Astrocyte (in vitro differentiated cells and primary cell): ENCODE measurements around the gene PXK. TPM values are rescaled to one million over a fixed set of nuclear protein-coding genes. Genes with fewer than 3 reads are reported as not detected.

Experiments
- DNase-seq: peaks from one replicate; pipeline ENCODE4 v3.0.0-alpha.2; 2010; ENCODE audit warnings: low read depth
- FAIRE-seq: peaks from 2 replicates; lab custom pipeline; 2011; peaks lifted over from hg19 to GRCh38; lab: Jason Lieb, UNC
- H2AFZ ChIP-seq: 2 replicates; pipeline ENCODE4 v1.6.0; 2012; ENCODE audit warnings: low read depth, low read length, inconsistent platforms
- H3K27ac ChIP-seq: 2 replicates; pipeline ENCODE4 v1.5.1; 2011; ENCODE audit warnings: low read depth, low read length, inconsistent platforms
- H3K27me3 ChIP-seq: 2 replicates; pipeline ENCODE4 v1.6.0; 2011; ENCODE audit warnings: low read length, inconsistent platforms; ENCODE audit not compliant: insufficient read depth
- H3K36me3 ChIP-seq: 2 replicates; pipeline ENCODE4 v1.5.1; 2011; ENCODE audit warnings: low read length, inconsistent platforms; ENCODE audit not compliant: insufficient read depth
- H3K4me1 ChIP-seq: 2 replicates; pipeline ENCODE4 v1.5.1; 2011; ENCODE audit warnings: low read length, inconsistent platforms; ENCODE audit not compliant: insufficient read depth
- H3K4me2 ChIP-seq: 2 replicates; pipeline ENCODE4 v1.6.0; 2012; ENCODE audit warnings: low read length, inconsistent platforms
- H3K4me3 ChIP-seq: 2 replicates; pipeline ENCODE4 v1.5.1; 2011; ENCODE audit warnings: low read depth, mild to moderate bottlenecking, low read length, inconsistent platforms; ENCODE audit not compliant: insufficient read depth
- H3K79me2 ChIP-seq: 2 replicates; pipeline ENCODE4 v1.6.0; 2012; ENCODE audit warnings: mild to moderate bottlenecking, low read length, inconsistent platforms; ENCODE audit not compliant: insufficient read depth
- H3K9ac ChIP-seq: 2 replicates; pipeline ENCODE4 v1.6.0; 2012; ENCODE audit warnings: mild to moderate bottlenecking, low read length, inconsistent platforms
- H3K9me3 ChIP-seq: 2 replicates; pipeline ENCODE4 v1.5.1; 2012; ENCODE audit warnings: low read depth, mild to moderate bottlenecking, low read length, inconsistent platforms; ENCODE audit not compliant: insufficient read depth
- H4K20me1 ChIP-seq: 2 replicates; pipeline ENCODE4 v1.6.0; 2012; ENCODE audit warnings: low read length, inconsistent platforms; ENCODE audit not compliant: insufficient read depth
- H3K27ac Mint-ChIP-seq: one replicate; pipeline ENCODE4 v1.8.0; 2021; ENCODE audit warnings: mild to moderate bottlenecking, mixed read lengths; ENCODE audit not compliant: unreplicated experiment
- H3K27me3 Mint-ChIP-seq: one replicate; pipeline ENCODE4 v1.8.0; 2021; ENCODE audit warnings: low read depth, mixed read lengths; ENCODE audit not compliant: unreplicated experiment
- H3K36me3 Mint-ChIP-seq: one replicate; pipeline ENCODE4 v1.8.0; 2021; ENCODE audit warnings: low read depth, mixed read lengths; ENCODE audit not compliant: unreplicated experiment
- H3K4me1 Mint-ChIP-seq: one replicate; pipeline ENCODE4 v1.8.0; 2021; ENCODE audit warnings: low read depth, mixed read lengths; ENCODE audit not compliant: unreplicated experiment
- H3K4me3 Mint-ChIP-seq: one replicate; pipeline ENCODE4 v1.8.0; 2021; ENCODE audit warnings: mild to moderate bottlenecking, moderate library complexity, mixed read lengths; ENCODE audit not compliant: unreplicated experiment
- H3K9me3 Mint-ChIP-seq: one replicate; pipeline ENCODE4 v1.8.0; 2021; ENCODE audit warnings: mild to moderate bottlenecking, mixed read lengths; ENCODE audit not compliant: unreplicated experiment
- EZH2 ChIP-seq: IDR thresholded peaks from 2 replicates; pipeline ENCODE4 v1.6.1; 2012; ENCODE audit warnings: mild to moderate bottlenecking, low read length, inconsistent platforms; ENCODE audit not compliant: insufficient read depth
- total RNA-seq: library from RNA; stranded (reverse); gene quantifications from 2 replicates; pipeline ENCODE4 v1.2.1, GENCODE V29; 2021
- TF ChIP-seq, protein P1 (sequence below): IDR thresholded peaks from 2 replicates; pipeline ENCODE4 v1.5.1; 2011; ENCODE audit warnings: low read depth, mild to moderate bottlenecking, inconsistent platforms, low read length, moderate library complexity; ENCODE audit not compliant: insufficient read depth

The PXK gene
- total RNA-seq, 1 donor from 2014 or later: 10.5 TPM

GRCh38 chr3:58322793-58323192, 9.9 kb upstream of the PXK start:
- no peak overlapping the region for H3K4me3 Mint-ChIP-seq
- FAIRE-seq: no peak
- Histone ChIP-seq H3K4me1 (peaks cover 11% of the 10 kb centered on the region), H3K79me2 (no peaks in the 10 kb centered on the region), H3K27me3 (no peaks in the 10 kb centered on the region), H3K9me3 (no peaks in the 10 kb centered on the region), H2AFZ (no peak overlapping the region), H4K20me1 (peaks cover 12% of the 10 kb centered on the region), H3K4me3 (no peak overlapping the region), H3K36me3 (peaks cover 4% of the 10 kb centered on the region), H3K9ac (no peak overlapping the region), H3K4me2 (no peak overlapping the region), H3K27ac (no peak overlapping the region)
- H3K36me3 Mint-ChIP-seq: no peaks in the 10 kb centered on the region
- H3K27me3 Mint-ChIP-seq: no peaks in the 10 kb centered on the region
- peaks cover 8% of the 10 kb centered on the region for H3K4me1 Mint-ChIP-seq
- DNase-seq: no peak
- no peaks in the 10 kb centered on the region for H3K9me3 Mint-ChIP-seq
- no peak overlapping the region for H3K27ac Mint-ChIP-seq
- TF ChIP-seq, protein P1, sequence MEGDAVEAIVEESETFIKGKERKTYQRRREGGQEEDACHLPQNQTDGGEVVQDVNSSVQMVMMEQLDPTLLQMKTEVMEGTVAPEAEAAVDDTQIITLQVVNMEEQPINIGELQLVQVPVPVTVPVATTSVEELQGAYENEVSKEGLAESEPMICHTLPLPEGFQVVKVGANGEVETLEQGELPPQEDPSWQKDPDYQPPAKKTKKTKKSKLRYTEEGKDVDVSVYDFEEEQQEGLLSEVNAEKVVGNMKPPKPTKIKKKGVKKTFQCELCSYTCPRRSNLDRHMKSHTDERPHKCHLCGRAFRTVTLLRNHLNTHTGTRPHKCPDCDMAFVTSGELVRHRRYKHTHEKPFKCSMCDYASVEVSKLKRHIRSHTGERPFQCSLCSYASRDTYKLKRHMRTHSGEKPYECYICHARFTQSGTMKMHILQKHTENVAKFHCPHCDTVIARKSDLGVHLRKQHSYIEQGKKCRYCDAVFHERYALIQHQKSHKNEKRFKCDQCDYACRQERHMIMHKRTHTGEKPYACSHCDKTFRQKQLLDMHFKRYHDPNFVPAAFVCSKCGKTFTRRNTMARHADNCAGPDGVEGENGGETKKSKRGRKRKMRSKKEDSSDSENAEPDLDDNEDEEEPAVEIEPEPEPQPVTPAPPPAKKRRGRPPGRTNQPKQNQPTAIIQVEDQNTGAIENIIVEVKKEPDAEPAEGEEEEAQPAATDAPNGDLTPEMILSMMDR: no peak

DNA sequence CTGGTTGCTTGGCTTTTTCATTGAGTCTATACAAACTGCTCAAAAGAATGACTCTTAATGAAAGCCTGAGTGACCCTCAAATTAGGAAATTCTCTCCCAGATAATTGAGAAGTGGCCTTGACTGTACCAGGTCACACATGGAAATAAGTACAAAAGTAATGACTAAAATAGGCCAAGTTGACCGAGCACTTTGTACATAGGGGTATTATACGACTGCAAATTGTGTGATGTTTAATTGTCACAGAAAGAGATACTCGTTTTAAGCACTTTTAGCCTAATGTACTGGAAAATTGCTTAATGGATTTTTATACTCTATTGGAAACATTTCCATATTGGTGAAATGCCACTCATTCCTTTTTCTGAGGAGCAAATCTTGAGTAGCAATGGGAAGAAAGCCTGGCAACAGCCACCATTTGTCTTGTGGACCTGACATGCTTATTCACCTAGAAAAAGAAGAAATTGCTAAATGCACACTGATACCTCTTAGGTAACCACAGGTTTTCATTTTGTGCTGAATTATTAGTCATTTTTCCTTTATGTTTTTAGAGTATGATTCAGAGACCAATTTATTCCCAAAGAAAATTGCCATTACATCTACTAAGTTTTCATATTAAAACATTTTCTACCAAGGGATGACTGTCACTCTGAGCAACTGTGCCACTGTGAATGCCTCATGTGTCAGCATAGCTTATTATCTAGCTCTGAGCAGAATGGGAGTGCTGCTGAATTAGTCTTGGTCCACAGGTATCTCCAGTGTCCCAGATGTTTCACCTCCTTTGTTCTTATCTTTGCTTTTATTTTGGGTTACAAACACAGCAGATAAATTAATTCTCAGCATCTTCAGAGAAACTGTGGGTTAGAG, 8.9 kb upstream of the PXK start:
- no peak for FAIRE-seq
- Mint-ChIP-seq H3K27me3 (no peaks in the 10 kb centered on the region), H3K36me3 (no peaks in the 10 kb centered on the region), H3K4me3 (no peak overlapping the region), H3K27ac (no peak overlapping the region), H3K4me1 (peaks cover 8% of the 10 kb centered on the region), H3K9me3 (no peaks in the 10 kb centered on the region)
- H3K4me1 ChIP-seq: peaks cover 11% of the 10 kb centered on the region
- no peak overlapping the region for H2AFZ ChIP-seq
- H3K27me3 ChIP-seq: no peaks in the 10 kb centered on the region
- DNase-seq: no peak
- no peak overlapping the region for H3K4me3 ChIP-seq
- H3K27ac ChIP-seq: no peak overlapping the region
- no peaks in the 10 kb centered on the region for H3K79me2 ChIP-seq
- no peak for TF ChIP-seq EZH2
- TF ChIP-seq, protein P1: no peak
- H3K4me2 ChIP-seq: no peak overlapping the region
- H3K9me3 ChIP-seq: no peaks in the 10 kb centered on the region
- no peak overlapping the region for H3K9ac ChIP-seq
- no peaks in the 10 kb centered on the region for H3K36me3 ChIP-seq
- peaks cover 12% of the 10 kb centered on the region for H4K20me1 ChIP-seq
